Measurements from ENCODE around the gene DNAH10.

DNA sequence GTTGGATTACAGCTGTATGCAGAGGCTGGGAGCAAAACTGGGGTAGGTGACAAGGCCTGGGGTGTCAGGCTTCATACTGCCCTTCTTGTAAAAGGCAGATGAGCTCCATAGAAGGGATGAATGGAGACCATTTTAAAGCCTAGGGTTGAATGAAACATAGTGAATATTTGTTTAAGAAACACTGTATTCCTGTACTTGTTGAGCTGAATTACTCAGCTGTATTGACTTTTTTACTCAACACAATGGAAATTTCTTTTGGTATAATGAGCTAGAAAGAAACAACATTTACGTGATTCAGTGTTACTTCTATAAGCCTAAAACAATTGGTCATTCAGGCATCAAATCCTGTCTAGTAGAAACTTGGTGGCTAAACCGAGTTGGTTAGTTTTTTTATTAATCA is 35.9 kb upstream of the DNAH10 start:
- no peak for TF ChIP-seq POLR2A (IDR thresholded peaks at IDR 0.05)
- TF ChIP-seq, protein P1, sequence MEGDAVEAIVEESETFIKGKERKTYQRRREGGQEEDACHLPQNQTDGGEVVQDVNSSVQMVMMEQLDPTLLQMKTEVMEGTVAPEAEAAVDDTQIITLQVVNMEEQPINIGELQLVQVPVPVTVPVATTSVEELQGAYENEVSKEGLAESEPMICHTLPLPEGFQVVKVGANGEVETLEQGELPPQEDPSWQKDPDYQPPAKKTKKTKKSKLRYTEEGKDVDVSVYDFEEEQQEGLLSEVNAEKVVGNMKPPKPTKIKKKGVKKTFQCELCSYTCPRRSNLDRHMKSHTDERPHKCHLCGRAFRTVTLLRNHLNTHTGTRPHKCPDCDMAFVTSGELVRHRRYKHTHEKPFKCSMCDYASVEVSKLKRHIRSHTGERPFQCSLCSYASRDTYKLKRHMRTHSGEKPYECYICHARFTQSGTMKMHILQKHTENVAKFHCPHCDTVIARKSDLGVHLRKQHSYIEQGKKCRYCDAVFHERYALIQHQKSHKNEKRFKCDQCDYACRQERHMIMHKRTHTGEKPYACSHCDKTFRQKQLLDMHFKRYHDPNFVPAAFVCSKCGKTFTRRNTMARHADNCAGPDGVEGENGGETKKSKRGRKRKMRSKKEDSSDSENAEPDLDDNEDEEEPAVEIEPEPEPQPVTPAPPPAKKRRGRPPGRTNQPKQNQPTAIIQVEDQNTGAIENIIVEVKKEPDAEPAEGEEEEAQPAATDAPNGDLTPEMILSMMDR (IDR thresholded peaks at IDR 0.05) = no peak

Data from adrenal gland (tissue), 5 donors.